K562 (cell line): ENCODE data around the gene TMED7.

ENCODE experiments used
- CTCF ChIP-seq, 3 experiments: IDR thresholded peaks in 2 of 3; conservative IDR thresholded peaks in 1 of 3; 2 replicates each; pipeline ENCODE4 v1.5.1; 2011 to 2012; ENCODE audit warnings: low read length in 3 of 3, mild to moderate bottlenecking in 3 of 3, control low read depth in 2 of 3, improper control_type of control experiment in 1 of 3, inconsistent platforms in 1 of 3, low read depth in 1 of 3, mixed read lengths in 1 of 3, moderate library complexity in 1 of 3; ENCODE audit not compliant: insufficient read depth in 2 of 3
- RFX5 ChIP-seq: IDR thresholded peaks from 2 replicates; pipeline ENCODE4 v1.6.1; 2011; ENCODE audit warnings: low read depth, mild to moderate bottlenecking, improper control_type of control experiment, low read length

GRCh38 chr5:115636008-115636407 lies 10.2 kb upstream of the TMED7 start:
- no peak for TF ChIP-seq CTCF (IDR thresholded peaks at IDR 0.05 in 2 of 3, conservative IDR thresholded peaks at IDR 0.05 in 1 of 3; ENCODE audit: insufficient read depth in 2 of 3, low read depth in 1 of 3, low read length in 3 of 3)
- TF ChIP-seq RFX5: no peak
